Nephron (organoid): ENCODE results near the gene BAHCC1.

Experiments used
- H3K27ac Mint-ChIP-seq, 3 experiments: 2 replicates each; pipeline ENCODE4 v1.8.0; 2020; ENCODE audit warnings: mixed read lengths in 3 of 3, mild to moderate bottlenecking in 2 of 3, moderate library complexity in 1 of 3
- H3K27me3 Mint-ChIP-seq: 2 replicates; pipeline ENCODE4 v1.8.0; 2021; ENCODE audit warnings: low read depth, mild to moderate bottlenecking, moderate library complexity, mixed read lengths
- H3K36me3 Mint-ChIP-seq: 2 replicates; pipeline ENCODE4 v1.8.0; 2020; ENCODE audit warnings: low read depth, mixed read lengths
- H3K4me1 Mint-ChIP-seq: 2 replicates; pipeline ENCODE4 v1.8.0; 2020; ENCODE audit warnings: mixed read lengths
- H3K4me3 Mint-ChIP-seq, 3 experiments: 2 replicates each; pipeline ENCODE4 v1.8.0; 2020; ENCODE audit warnings: mild to moderate bottlenecking in 3 of 3, mixed read lengths in 3 of 3, moderate library complexity in 2 of 3
- H3K9me3 Mint-ChIP-seq: 2 replicates; pipeline ENCODE4 v1.8.0; 2020; ENCODE audit warnings: mixed read lengths
- TF ChIP-seq, protein P1 (sequence below), 3 experiments: fragments of 200-600 bp; sonication (generic); IDR thresholded peaks; one replicate each; pipeline ENCODE4 v1.5.0; 2021; ENCODE audit warnings: antibody characterized with exemption in 3 of 3; ENCODE audit not compliant: unreplicated experiment in 3 of 3

BAHCC1 gene

GRCh38 chr17:81480140-81481072, 85.1 kb downstream of the BAHCC1 start:
- Mint-ChIP-seq H3K27me3 (peaks cover 10% of the 10 kb centered on the region), H3K9me3 (no peaks in the 10 kb centered on the region), H3K36me3 (no peaks in the 10 kb centered on the region), H3K27ac (peak overlapping the region in 2 of 3 experiments; percentile 31 to 63), H3K4me1 (peaks cover 35% of the 10 kb centered on the region), H3K4me3 (peak overlapping the region; percentile 37 to 71 (median 50))
- TF ChIP-seq, protein P1, sequence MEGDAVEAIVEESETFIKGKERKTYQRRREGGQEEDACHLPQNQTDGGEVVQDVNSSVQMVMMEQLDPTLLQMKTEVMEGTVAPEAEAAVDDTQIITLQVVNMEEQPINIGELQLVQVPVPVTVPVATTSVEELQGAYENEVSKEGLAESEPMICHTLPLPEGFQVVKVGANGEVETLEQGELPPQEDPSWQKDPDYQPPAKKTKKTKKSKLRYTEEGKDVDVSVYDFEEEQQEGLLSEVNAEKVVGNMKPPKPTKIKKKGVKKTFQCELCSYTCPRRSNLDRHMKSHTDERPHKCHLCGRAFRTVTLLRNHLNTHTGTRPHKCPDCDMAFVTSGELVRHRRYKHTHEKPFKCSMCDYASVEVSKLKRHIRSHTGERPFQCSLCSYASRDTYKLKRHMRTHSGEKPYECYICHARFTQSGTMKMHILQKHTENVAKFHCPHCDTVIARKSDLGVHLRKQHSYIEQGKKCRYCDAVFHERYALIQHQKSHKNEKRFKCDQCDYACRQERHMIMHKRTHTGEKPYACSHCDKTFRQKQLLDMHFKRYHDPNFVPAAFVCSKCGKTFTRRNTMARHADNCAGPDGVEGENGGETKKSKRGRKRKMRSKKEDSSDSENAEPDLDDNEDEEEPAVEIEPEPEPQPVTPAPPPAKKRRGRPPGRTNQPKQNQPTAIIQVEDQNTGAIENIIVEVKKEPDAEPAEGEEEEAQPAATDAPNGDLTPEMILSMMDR (IDR thresholded peaks at IDR 0.05; ENCODE audit: unreplicated experiment in 3 of 3): no peak

- Mint-ChIP-seq H3K27ac (peak overlapping the region in 2 of 3 experiments; percentile 59 to 63), H3K9me3 (no peaks in the 10 kb centered on the region), H3K27me3 (peaks cover 10% of the 10 kb centered on the region), H3K4me3 (peak overlapping the region; percentile 77 to 84 (median 81)), H3K36me3 (no peaks in the 10 kb centered on the region), H3K4me1 (peaks cover 38% of the 10 kb centered on the region)
- TF ChIP-seq, protein P1 (IDR thresholded peaks at IDR 0.05; ENCODE audit: unreplicated experiment in 3 of 3): no peak
Observed at GRCh38 chr17:81481073-81481799, 86.0 kb downstream of the BAHCC1 start.

DNA sequence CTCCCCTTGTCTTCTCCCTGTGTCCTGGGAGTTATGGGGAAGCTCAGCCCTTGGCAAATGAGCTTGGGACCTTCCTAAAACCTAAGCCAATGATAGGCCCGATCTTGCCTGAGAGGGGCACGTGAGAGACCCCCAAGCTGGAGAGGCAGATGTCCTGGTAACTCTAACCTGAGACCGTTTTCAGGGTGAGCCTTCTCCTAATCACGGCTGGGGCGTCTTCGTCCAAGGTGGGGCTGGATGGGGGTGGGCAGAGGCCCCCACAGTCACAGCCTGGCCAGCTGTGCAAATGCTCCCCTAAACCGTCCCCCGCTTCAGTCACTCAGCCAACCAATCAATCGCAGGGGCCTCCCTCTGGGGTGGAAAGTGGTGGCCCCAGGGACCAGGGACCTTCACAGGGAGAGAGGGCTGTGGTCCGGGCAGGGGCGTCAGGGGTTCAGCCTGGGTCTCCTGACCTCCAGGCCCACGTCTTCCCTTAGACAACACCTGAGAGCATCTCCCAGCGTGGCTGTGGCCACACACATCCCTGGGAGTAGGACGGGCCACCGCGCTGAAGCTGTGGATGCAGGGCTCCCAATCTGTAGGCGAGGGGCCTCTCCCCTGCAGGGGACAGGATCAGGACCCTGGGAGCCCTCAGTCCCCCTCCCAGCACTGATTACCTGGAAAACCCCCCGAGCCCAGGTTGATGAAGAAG, 86.7 kb downstream of the BAHCC1 start:
- Mint-ChIP-seq H3K4me3 (peak overlapping the region; percentile 77 to 84 (median 81)), H3K36me3 (no peaks in the 10 kb centered on the region), H3K4me1 (peaks cover 41% of the 10 kb centered on the region), H3K27ac (peak overlapping the region in 2 of 3 experiments; percentile 52 to 59), H3K9me3 (no peaks in the 10 kb centered on the region), H3K27me3 (peaks cover 10% of the 10 kb centered on the region)
- TF ChIP-seq, protein P1 (IDR thresholded peaks at IDR 0.05; ENCODE audit: unreplicated experiment in 3 of 3): no peak

GRCh38 chr17:81482673-81483072, 87.4 kb downstream of the BAHCC1 start:
- peak overlapping the region; percentile 63 to 80 (median 71) for H3K27ac Mint-ChIP-seq
- peaks cover 41% of the 10 kb centered on the region for H3K4me1 Mint-ChIP-seq
- H3K4me3 Mint-ChIP-seq: peak overlapping the region; percentile 71 to 77 (median 75)
- H3K27me3 Mint-ChIP-seq: peaks cover 10% of the 10 kb centered on the region
- TF ChIP-seq, protein P1 (IDR thresholded peaks at IDR 0.05; ENCODE audit: unreplicated experiment in 3 of 3): no peak
- no peaks in the 10 kb centered on the region for H3K36me3 Mint-ChIP-seq
- H3K9me3 Mint-ChIP-seq: no peaks in the 10 kb centered on the region

DNA sequence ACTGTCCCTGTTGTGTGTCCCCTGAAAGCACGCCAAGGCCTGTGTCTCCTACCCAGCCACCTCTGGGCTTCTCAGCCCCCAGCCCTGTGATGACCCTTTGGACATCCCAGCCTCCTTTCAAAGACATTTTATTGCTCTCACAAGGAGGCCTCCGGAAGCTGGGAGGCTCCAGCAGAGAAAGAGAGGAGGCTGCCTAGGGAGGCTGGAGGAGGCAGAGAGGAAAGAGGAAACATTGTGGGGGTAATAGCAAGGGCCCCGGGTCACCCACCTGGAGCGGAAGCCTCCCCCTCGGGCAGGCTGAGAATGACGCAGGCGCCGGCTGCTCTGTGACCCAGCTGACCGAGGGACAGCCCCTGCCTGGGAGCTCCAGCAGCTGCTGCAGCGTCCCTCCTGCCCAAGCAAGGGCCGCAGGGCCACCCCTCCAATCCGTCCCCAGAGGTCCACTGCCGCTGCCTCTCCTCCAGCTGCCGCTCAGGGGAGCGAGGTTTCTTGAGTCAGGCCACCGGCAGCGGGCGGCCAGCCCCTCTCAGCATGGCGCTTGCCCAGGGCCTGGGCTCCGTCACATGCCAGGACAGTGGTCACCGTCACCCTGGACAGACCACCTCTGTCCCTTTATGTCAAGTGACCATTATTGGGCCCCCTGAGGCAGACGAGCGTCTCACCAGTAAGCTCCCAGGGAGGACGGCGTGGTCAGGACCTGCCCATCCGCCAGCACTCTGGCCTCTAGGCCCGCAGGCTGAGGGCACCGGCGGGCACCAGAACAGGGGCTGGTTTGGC, 88.0 kb downstream of the BAHCC1 start:
- peak overlapping the region; percentile 71 to 77 (median 75) for H3K4me3 Mint-ChIP-seq
- peaks cover 36% of the 10 kb centered on the region for H3K4me1 Mint-ChIP-seq
- H3K36me3 Mint-ChIP-seq: no peaks in the 10 kb centered on the region
- TF ChIP-seq, protein P1 (IDR thresholded peaks at IDR 0.05; ENCODE audit: unreplicated experiment in 3 of 3): no peak
- H3K27me3 Mint-ChIP-seq: peaks cover 5% of the 10 kb centered on the region
- no peaks in the 10 kb centered on the region for H3K9me3 Mint-ChIP-seq
- H3K27ac Mint-ChIP-seq: peak overlapping the region; percentile 63 to 80 (median 71)
